Heart left ventricle (tissue), 16 donors: ENCODE data around the gene CRYBG2. TPM values are rescaled to one million over a fixed set of nuclear protein-coding genes. Genes with fewer than 3 reads are reported as not detected.
A peak's percentile ranks its signal among the peaks of the same experiment; 100 is the strongest.

Experiments used
- ATAC-seq, 4 donors: fragments of 200-7000 bp; cut with Tn5 transposase; one replicate each; pipeline ENCODE4 v1.9.1; 2020 to 2022; ENCODE audit warnings: moderate library complexity in 4 of 4, mild to moderate bottlenecking in 3 of 4, moderate number of reproducible peaks in 1 of 4
- DNase-seq, 5 donors: peaks; one replicate each; pipeline ENCODE4 v3.0.0-alpha.2; 2020
- H3K27ac ChIP-seq, 12 donors: fragments of 200-600 bp; sonication (generic) in 4 of 12; one replicate each; pipeline versions ENCODE4 v1.5.0 to v1.8.0; 2016 to 2022; ENCODE audit warnings: mild to moderate bottlenecking in 2 of 12
- H3K27me3 ChIP-seq, 9 donors: fragments of 200-600 bp; sonication (generic) in 2 of 9; one replicate each; pipeline versions ENCODE4 v1.5.1 to v1.8.0; 2016 to 2022; ENCODE audit warnings: mild to moderate bottlenecking in 3 of 9
- H3K36me3 ChIP-seq, 9 donors: fragments of 200-600 bp; sonication (generic) in 2 of 9; one replicate each; pipeline versions ENCODE4 v1.5.0 to v1.8.0; 2018 to 2022; ENCODE audit warnings: mild to moderate bottlenecking in 2 of 9
- H3K4me1 ChIP-seq, 12 donors: fragments of 200-600 bp; sonication (generic) in 4 of 12; one replicate each; pipeline versions ENCODE4 v1.5.0 to v1.8.0; 2016 to 2022; ENCODE audit warnings: mild to moderate bottlenecking in 3 of 12
- H3K4me3 ChIP-seq, 12 donors: fragments of 200-600 bp; sonication (generic) in 4 of 12; one replicate each; pipeline versions ENCODE4 v1.5.0 to v1.8.0; 2017 to 2022; ENCODE audit warnings: mild to moderate bottlenecking in 9 of 12, moderate library complexity in 4 of 12
- H3K9me3 ChIP-seq, 12 donors: fragments of 200-600 bp; sonication (generic) in 4 of 12; one replicate each; pipeline versions ENCODE4 v1.5.0 to v1.8.0; 2016 to 2022; ENCODE audit warnings: mild to moderate bottlenecking in 1 of 12
- CTCF ChIP-seq, 12 donors: fragments of 200-600 bp; sonication (generic) in 4 of 12; IDR thresholded peaks; one replicate each; pipeline versions ENCODE4 v1.5.0 to v1.8.0; 2018 to 2022; ENCODE audit warnings: antibody characterized with exemption in 12 of 12, mild to moderate bottlenecking in 5 of 12
- POLR2A ChIP-seq, 2 donors: fragments of 450-650 bp; IDR thresholded peaks; one replicate each; pipeline ENCODE4 v1.6.1; 2017; ENCODE audit warnings: antibody characterized with exemption in 2 of 2, mild to moderate bottlenecking in 2 of 2, moderate library complexity in 2 of 2
- WGBS, 4 donors: extraction: QIAGEN DNeasy Blood & Tissue Kit in 2 of 4; methylation state at CpG; one replicate each; pipeline versions ENCODE4 v1.1.5 to v1.1.7; 2013 to 2018; 5-methylcytosine and 5-hydroxymethylcytosine counted together
- intact Hi-C, 10 donors: fragments of 100-400 bp; cut with DNase I; formaldehyde crosslinking; loops; one replicate each; pipeline versions ENCODE4 v1.11.1 to v1.14.2; 2022
- polyA plus RNA-seq, 2 donors: library from polyadenylated mRNA; stranded (reverse); fragments of 200-250 nt; gene quantifications; one replicate each; pipeline ENCODE4 v1.2.3, GENCODE V29; 2013
- total RNA-seq, 9 donors: library from RNA; depleted of rRNA in 2 of 9; stranded (reverse); fragments of >200 nt in 2 of 9; fragmentation: NEBNext Ultra II Directional in 3 of 9; extraction: Animal tissue kit (Norgen Biotek cat#: 25700) in 3 of 9; gene quantifications; one replicate each; pipeline versions ENCODE4 v1.1.0 to v1.2.4, GENCODE V29; 2016 to 2023
- donor health status: ischemic (EF 13 %, LVEDD 7.1; RV severe dilation, severe dysfunction).
- donor health status: healthy with polysubstance abuse.
- donor health status: DM: no; HTN: yes; CAD: no.
- donor health status: DM: no; HTN: no; CAD: no.
- donor health status: ischemic (EF 25% LVEDD 6.9; RV normal size, moderate dysfunction).
- donor health status: ischemic (EF 25% LVEDD 5.7; RV mildly dilated, moderate dysfunction).
- donor health status: healthy.
- donor health status: DM: yes; HTN: yes; CAD: no.
- donor health status: ischemic (EF 35%, LVEDD 5.7; RV mildly dilated, moderate dysfunction).
- donor health status: nonischemic (EF 11% LVEDD 7.7; RV severe dilation, severe dysfunction).
- donor health status: DM: yes; HTN: yes; CAD: no.
- donor health status: PGD.
- donor health status: ischemic (EF 29% LVEDD 5.4; RV normal size, mild dysfunction).
- donor health status: nonischemic (EF 23%, LVEDD 6.1; RV moderate dilation, normal function).

The CRYBG2 gene
- total and polyA plus RNA-seq, 11 donors, result 0.25 to 0.45 TPM; not detected in 9

- no peaks in the 10 kb centered on the region for H3K9me3 ChIP-seq
- peak overlapping the region in 7 of 12 donors; percentile 0 to 64 (median 18) for H3K27ac ChIP-seq
- H3K4me3 ChIP-seq, result no peak overlapping the region
- no peaks in the 10 kb centered on the region for H3K36me3 ChIP-seq
- TF ChIP-seq POLR2A (IDR thresholded peaks at IDR 0.05) (no peak), CTCF (IDR thresholded peaks at IDR 0.05) (no peak)
- WGBS, 4 donors, result 46 to 65% (median 57%) methylated on average over 8 of the region's 8 CpGs
- H3K27me3 ChIP-seq, result no peaks in the 10 kb centered on the region
- DNase-seq (peak in 3 of 5 donors; percentile 57 to 61 (median 57)), ATAC-seq (peak in 3 of 4 donors; percentile 29 to 63 (median 39))
- intact Hi-C loops, result loop anchor here in 1 of 10 donors (2.0 kb wide), 1 partner anchor 16 kb away; no protein-coding TSS in a partner anchor
- peaks cover 3 to 52% (median 16%) of the 10 kb centered on the region in 12 donors for H3K4me1 ChIP-seq
These were observed 51.1 kb downstream of the CRYBG2 start for GRCh38 chr1:26302733-26303405.

GRCh38 chr1:26300578-26301275 is 53.2 kb downstream of the CRYBG2 start:
- 89 to 93% (median 90%) methylated on average over 10 to 11 of the region's 11 CpGs for WGBS, 4 donors
- DNase-seq, result no peak
- Histone ChIP-seq H3K27ac (no peak overlapping the region), H3K27me3 (no peaks in the 10 kb centered on the region), H3K9me3 (no peaks in the 10 kb centered on the region), H3K36me3 (peaks cover 0 to 8% (median 0%) of the 10 kb centered on the region in 9 donors), H3K4me3 (no peak overlapping the region), H3K4me1 (peaks cover 1 to 35% (median 8%) of the 10 kb centered on the region in 12 donors)
- no peak for ATAC-seq
- TF ChIP-seq POLR2A (IDR thresholded peaks at IDR 0.05) (no peak), CTCF (IDR thresholded peaks at IDR 0.05) (no peak)
- intact Hi-C loops, result no loop called here

GRCh38 chr1:26297791-26298124 is 56.2 kb downstream of the CRYBG2 start:
- Histone ChIP-seq H3K4me3 (no peak overlapping the region), H3K27me3 (no peaks in the 10 kb centered on the region), H3K27ac (no peak overlapping the region), H3K36me3 (peaks cover 0 to 8% (median 0%) of the 10 kb centered on the region in 9 donors), H3K9me3 (no peaks in the 10 kb centered on the region), H3K4me1 (peaks cover 0 to 21% (median 2%) of the 10 kb centered on the region in 12 donors)
- DNase-seq, result no peak
- WGBS, 4 donors, result 76 to 87% (median 78%) methylated on average over 6 of the region's 6 CpGs
- intact Hi-C loops, result no loop called here
- no peak for ATAC-seq
- TF ChIP-seq CTCF (IDR thresholded peaks at IDR 0.05) (no peak), POLR2A (IDR thresholded peaks at IDR 0.05) (no peak)

- ATAC-seq, result no peak
- no peak for DNase-seq
- WGBS, 4 donors, result 91 to 99% (median 97%) methylated on average over 9 to 12 of the region's 12 CpGs
- Histone ChIP-seq H3K4me1 (peaks cover 0 to 21% (median 0%) of the 10 kb centered on the region in 12 donors), H3K36me3 (peaks cover 0 to 8% (median 0%) of the 10 kb centered on the region in 9 donors), H3K4me3 (no peak overlapping the region), H3K27ac (no peak overlapping the region), H3K27me3 (no peaks in the 10 kb centered on the region), H3K9me3 (no peaks in the 10 kb centered on the region)
- TF ChIP-seq CTCF (IDR thresholded peaks at IDR 0.05), result no peak
- TF ChIP-seq POLR2A (IDR thresholded peaks at IDR 0.05), result no peak
- intact Hi-C loops, result no loop called here
These were observed 56.7 kb downstream of the CRYBG2 start for GRCh38 chr1:26297057-26297790.
